GM19240 (cell line): ENCODE results near the gene AUTS2.

ENCODE experiments used
- DNase-seq: peaks from one replicate; pipeline ENCODE4 v3.0.0; 2011; ENCODE audit warnings: low spot score; ENCODE audit not compliant: insufficient read length

AUTS2 gene

DNA sequence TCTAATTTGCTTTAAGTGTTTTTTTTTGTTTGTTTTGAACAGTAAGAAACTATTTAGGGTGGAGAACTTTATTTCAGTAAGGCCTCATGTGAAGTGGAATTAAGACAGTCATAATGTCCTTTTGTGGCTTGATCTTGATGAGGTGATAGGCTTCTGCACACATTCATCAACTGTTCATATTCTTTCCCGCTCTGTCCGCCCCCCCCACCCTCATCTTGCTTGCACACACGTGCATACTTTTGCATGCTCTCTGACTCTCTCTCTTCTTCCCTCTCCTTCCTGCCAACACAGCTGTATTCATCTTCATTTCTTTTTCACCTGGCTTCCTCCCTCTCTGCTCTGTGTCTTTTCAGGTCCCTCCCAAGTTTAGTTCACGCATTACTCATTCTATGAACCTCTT is 429.6 kb downstream of the AUTS2 start:
- no peak for DNase-seq

DNA sequence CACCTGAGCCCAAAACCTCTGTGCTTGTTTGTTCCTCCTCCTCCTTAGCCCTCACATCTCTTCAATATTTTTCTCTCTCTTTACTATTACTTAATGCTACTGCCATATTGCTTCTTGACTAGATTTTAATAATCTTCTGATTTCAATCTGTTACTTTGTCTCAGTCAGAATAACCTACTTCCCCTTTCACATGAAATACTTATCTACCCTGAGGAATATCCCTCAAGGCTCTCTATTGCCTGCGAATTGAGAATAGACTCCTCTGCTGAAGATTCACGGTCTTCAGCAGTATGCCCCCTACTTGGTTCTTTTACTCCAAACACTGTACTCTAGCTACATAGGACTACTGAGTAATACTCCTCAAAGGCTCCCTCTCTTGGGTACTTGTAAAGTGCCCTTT is 430.3 kb downstream of the AUTS2 start:
- no peak for DNase-seq

DNA sequence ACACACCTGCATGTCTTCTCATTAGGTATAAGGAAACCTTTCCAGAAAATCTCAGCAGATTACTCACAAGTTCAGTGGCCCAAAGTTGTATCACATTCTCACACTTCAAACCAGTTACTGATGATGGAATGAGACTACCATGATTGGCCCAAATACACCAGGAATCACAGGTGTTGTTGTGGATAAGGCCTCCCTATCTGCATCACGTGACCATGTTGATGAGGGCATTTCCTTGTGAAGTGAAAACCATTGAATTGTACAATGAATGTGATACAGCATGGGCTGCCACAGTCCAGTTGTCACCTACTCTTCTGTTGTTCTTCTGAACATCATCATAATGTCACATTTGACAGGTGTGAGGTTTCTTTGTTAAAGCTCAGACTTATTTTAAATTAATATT is 431.7 kb downstream of the AUTS2 start:
- no peak for DNase-seq

DNA sequence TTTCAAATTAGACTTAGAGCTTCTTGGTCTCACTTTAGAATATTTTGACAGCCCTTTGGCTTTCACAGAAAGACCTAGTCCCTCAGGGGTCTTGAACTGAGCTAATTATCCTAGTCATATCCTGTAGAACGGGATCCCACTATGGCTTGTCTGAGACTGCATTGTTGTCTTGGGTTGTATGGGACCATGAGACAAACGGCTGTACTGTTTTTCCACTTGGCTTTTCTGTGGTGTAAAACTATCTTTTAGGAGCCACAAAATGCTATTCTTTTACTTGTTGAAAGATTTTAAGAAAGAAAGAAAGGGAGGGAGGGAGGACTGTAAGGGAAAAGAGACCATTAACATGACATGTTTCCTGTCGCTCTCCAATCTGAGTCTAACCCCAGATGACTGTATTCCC is 432.5 kb downstream of the AUTS2 start:
- DNase-seq: no peak

DNA sequence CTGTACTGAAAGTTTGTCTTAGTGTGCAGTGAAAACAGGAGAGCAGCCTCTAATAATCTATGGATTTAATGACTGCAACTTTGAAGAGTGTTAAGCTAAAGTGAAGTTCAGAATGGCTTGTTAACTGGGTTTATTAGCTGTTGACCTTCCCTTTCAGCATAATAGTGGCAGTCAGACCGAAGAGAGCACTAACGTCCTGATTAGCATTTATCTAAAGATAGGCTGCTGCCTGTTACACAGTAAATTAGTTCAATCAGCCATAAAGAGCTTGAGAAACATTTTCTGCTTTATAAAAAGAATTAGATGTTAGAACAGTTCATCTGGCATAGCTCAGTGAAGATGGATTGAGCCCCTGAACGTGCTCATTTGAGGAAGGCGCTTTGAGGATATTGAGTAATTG is 433.0 kb downstream of the AUTS2 start:
- no peak for DNase-seq

DNA sequence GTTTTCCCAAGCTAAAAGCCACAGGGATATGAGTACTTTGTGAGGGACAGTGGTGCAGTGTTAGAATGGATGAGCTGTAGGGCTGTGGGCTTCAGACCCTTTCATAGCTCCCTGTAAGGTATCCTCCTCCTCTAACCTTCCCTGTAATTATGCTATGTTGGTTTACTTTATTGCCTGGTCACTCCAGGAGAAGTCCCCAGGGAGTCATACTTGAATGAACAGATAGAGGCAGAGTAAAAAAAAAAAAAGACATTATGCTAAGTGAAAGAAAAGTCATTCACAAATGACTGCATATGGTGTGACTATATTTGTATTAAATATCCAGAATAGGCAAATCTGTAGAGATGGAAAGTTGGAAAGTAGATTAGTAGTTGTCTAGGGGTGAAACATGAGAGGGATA is 434.4 kb downstream of the AUTS2 start:
- DNase-seq: no peak

DNA sequence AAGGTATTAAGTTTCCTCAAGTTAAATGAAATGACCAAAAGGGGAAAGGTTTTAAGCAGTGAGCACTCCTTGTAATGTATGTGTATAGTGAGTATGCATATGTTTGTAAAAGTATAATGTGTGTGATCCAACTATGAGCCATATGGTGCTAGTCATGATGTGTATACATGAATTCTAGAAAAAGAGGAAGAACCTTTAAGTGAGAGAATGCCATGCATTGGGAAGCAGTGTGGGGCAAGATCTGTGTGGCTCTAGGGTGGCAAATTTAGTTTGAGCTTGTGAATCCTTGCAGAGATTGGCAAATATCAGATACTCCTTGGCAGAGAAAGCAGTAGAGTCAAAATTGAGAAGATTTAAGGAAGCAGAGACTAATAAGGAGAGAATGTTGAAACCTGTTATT is 435.0 kb downstream of the AUTS2 start:
- DNase-seq: no peak

DNA sequence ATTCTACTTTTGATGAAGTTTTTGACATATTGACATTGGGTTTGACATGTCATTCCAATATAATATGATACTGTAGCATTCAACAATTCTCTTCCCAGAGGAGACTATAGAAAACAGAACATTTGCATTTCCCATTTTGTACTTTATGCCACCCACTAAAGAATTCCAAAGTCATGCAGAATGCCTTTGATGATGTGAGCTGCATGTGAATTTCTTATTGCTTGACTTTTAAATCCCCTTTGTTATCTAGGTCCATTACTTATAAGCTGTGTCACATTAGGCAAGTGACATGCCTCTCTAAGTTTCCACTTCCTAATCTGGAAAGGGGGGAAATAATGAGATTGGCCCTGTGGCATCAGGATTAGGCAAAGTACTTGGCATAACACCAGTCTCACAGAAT is 436.7 kb downstream of the AUTS2 start:
- no peak for DNase-seq

DNA sequence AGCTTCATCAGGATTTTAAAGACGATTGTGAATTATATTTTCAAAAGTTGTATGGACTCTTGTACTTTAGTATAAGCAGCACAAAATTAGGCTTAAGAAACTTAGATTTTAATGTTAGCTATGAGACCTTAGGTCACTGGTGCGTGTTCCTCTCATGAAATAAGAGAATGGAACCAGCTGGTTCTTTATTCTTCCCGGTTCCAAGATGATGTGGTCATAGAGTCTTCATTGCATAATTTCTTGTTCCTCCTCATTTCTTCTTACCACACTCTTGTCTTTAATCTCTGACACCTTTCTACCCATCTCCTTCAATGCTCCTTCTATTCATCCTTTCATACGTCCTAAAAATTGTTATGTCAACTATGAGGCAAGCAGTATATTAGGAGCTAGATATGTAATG is 437.2 kb downstream of the AUTS2 start:
- DNase-seq: no peak

DNA sequence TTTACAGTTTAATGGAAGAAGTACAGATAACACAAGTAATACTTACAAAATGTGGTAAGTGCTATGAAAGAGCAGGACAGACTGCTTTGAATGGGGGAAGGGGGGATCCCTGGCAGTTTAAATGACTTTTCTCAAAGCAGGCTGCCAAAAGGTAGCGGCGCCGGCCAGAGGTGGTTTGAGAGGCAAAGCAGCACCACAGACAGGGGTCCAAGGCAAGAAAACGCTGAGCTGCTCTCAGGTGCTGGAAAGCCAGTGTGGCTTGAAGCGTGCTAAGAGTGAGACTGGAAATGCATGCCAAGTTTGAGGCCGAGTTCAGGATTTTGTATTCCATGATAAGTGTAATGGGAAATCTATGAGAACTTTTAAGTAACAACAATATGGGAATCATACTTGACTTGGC is 437.7 kb downstream of the AUTS2 start:
- DNase-seq: no peak

DNA sequence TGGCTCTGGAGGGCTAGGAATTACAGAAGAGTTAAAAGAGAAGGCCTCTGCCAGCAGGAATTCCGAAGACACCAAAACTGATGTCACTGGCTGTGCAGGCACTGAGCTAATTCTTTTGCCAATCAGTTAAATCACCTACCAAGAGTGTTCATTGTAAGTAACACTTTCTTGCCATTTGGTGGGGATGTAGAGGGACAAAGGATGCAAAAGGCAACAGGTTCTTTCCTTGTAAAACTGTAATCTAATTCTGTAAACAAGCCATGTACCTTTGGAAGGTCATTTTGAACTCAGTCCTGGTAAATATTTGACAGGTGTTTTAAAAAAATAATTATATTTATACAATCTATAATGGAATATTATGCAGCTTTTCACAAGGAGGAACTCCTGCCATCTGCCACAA is 438.4 kb downstream of the AUTS2 start:
- DNase-seq: no peak

DNA sequence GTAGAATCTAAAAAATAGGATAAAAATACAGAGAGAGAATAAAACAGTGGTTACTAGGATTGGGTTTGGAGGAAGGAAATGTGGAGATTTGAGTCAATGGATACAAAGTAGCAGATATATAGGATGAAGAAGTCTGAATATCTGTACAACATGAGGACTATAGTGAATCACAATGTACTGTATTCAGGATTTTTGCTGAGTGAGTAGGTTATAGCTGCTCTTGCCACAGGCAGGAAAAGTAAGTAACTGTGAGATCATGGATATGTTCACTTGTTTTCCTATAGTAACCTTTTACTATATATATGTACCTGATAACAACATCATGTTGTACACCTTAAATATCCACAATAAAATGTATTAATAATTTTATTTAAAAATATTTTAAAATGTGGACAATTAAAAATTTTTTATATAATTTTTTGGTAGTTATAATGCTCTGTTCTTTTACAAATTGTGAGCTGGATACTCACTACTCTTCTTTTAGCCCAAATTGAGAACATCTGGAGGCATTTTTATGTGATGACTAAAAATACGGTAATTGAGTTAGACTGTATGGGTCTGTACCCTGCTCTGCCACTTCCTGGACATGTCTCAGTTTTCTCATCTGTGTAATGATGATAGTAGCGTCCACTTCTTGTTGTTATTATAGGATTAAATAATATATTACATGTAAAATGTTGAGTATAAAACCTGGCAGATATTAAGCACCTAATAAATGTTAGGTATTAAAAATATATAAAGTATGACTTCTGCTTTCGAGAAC is 439.1 kb downstream of the AUTS2 start:
- no peak for DNase-seq

DNA sequence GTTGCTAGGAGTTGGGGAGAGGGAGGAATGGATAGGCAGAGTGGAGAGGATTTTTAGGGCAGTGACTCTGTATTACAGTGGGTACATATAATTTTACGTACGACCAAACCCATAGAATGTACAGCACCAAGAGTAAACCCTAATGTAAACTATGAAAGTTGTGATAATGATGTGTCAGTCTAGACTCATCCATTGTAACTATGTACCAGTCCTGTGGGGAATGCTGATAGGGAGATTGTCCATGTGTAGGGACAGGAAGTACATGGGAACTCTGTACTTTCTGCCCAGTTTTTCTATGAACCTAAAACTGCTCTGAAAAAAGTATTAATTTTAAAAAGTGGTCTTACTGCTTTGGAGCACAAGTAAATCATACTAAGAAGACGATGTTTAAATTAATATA is 441.8 kb downstream of the AUTS2 start:
- DNase-seq: no peak

DNA sequence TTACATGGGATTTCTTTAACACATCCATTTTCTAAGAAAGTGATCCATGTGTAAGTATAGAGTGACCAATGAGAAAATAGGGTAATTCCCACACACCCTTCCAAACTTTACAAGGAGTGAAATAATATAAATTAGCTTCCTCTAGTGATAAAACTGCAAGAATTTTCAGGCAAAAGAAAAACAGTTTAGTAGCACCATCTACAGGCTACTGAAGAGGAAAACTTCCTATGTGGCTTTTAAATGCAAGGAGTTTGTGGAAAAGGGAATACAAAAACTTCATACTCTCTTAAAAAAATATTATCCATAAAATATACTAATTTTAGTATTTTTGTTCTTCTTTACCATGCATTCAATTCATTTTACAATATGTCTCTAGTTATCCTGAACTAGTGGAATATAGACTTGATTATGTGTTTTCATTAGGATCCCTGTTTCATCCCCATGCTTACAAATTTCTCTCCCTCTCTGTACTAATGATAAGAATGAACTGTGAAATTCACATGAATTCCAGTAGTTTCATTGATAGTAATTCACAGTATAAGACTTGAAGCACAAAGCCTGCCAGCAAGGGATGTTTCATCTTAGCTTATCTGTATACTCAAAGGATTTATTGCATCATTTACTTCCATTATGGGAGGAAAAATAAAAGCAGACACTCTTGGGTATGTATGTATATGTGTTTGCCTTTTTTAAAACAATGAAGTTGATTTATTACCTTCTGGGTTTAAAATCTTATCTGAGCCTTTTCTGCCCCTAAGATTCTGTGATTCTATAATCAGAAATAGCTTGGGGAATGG is 442.9 kb downstream of the AUTS2 start:
- DNase-seq: no peak

DNA sequence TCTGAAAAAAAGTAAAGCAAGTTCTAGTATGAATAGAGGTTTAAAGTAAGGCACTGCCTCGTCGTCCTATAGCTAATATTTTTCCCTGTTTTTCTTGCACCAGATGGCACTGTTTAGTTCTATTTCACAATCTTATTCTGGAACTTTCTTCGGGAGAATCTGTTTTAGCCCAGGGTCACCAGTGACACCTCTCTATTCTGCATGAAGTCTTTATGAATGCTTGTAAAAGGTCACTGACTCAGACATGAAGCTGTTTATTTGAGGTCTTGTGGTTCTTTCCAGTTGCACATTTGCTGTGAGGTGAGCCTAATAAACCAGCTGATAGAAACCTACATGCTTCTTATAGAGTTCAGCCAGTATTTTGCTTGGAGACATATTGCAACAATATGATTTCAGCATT is 444.3 kb downstream of the AUTS2 start:
- DNase-seq: no peak

DNA sequence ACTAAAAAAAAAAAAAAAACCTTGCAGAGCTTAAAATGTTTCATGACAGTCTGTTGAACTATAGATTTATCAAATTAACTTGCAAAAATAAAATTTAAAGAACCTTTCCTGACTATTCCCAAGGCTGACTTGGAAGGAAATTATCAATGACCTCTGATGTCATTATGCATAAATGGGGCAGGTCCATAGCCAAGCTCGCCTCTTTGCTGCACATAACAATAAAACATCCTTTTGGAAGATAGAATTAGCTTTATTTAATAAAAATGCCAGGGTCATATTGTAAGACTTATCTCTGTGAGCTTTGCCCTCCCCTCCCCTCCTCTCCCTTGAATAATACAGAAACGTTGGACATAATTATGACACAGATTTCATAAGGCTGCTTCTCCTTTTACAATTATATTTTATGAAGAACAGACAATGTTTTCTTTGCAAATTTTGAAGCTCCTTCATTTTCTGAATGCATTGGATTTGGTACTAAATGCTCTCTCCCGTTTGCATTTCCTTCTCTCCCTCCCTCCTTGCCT is 444.8 kb downstream of the AUTS2 start:
- DNase-seq: no peak

DNA sequence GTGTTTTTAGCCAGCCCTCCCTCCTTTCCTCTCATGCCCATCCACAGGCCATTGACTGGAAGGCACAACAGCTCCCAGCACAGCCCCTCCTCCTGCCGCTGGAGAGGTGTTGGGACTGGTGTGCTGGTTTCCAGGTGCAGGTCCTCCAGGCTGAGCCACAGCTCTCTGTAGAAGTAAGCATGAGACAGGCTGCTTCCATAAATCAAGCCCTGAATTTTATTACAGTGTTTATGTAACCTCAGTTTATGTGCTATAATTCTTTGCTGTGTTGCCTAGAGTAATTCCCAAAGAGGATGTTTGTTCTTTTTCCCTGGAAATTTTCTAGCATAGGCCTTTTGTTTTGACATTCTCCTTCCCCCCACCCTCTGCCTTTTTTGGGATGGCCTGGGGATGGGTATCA is 445.8 kb downstream of the AUTS2 start:
- no peak for DNase-seq

DNA sequence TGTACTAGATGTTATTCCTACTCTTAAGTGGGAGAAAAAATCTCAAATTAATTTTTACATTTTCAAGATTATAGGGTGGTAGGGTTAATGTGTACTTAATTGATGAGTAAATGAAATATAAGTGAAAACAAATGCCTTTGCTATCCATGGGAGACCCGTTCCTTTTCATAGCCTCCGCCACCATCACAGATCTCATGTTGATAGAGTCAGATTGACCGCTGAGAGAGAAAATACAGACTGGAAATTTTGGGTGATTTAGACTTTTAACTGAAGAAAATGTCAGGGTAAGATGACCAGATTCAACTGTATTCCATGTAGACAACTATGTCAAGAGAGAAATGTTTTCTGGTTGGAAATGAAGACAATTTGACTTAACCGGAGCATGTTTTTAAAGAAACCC is 446.2 kb downstream of the AUTS2 start:
- DNase-seq: no peak

DNA sequence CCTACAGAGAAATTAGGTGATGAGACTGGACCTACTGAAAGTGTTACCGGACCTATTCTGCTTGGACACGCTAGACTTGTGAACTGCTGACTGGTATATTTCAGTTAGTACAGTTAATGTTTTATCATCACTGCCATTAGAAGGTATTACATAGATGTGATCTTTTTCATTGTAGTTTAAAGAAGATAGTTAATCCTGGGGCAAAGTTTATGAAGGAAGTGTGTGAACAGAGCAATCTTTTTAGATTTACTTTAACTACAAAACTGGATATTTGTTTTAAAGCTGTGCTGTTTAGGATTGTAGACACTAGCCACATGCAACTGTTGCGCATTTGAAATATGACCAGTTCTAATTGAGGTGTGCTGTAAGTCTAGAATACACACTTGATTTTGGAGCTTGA is 446.7 kb downstream of the AUTS2 start:
- DNase-seq: no peak

DNA sequence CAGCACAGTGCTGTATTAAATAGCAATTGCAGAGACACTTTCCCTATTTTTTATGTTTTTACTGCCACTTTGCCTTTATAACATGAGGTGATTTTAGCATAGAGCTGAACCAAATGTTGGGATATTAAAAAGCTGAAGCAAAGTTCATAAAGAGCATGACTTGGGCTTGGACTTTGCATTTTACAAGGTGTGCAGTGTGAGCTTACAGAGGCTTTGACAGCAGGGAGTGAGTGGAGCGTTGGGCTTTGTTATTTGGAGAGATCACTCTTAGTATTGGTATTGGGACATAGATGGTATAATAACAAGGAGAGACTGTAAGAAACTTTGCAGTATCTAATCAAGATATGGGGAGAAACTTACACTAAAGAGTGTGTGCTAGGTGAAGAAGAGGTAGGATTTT is 449.1 kb downstream of the AUTS2 start:
- DNase-seq: no peak

DNA sequence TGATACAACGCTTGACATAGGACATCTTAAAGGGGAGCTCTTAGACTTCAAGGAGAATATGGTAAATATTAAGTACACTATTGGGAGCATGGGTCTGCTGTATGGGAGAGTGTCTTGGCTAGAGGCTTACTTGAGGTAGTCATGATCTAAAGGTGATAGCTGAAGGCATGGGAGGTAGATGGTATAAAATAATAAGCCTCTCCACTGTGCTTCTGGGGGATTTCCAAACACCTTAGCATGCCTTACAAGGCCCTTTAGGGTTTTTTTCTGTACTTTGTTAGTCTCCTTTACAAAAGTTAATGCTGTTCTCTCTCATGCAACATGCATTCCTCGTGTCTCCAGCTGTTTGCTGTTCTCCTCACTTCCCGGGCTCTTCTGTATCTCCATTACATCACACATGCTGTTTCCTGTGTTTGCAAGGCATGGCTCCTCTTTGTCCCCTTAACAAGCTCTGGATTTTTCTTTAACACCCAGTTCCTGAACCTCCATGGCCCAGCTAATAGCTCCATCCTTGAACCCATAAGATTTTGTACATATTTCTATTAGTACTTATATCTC is 449.7 kb downstream of the AUTS2 start:
- no peak for DNase-seq

DNA sequence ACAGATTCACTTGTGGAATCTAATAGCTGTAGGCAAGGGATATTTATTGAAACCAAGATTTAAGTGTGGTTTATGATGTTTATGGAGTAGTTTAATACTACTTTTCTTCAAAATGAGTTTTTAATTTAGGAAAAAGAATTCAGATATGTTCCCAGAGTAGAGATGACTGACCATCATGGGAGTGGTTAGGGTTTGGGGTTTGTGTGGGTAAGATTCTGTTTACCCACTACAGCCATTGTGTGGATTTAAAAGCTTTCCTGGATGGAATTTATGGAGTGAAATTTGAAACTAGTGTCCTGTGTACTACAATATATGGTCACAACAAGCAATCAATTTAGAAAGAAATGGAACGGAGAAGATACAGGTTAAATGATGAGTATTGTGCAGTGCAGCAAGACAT is 453.5 kb downstream of the AUTS2 start:
- DNase-seq: no peak

DNA sequence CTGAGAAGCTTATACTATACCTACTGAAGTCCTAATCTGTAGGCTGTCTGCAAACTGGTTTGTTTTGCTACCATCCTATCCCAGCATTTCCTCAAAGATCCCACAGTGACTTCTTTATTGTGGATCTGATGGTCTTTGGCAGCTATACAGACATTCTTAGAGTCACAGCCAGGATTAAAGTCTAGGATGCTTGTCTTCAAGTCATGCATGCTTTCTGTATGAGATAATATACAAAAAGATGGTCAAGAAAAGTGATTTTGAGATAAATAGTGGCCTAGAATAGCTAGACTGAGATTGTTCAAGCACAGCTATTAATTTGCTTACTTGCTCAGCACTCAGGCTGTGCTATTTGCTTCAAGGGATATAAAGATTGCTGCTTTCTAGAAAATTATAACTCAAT is 454.4 kb downstream of the AUTS2 start:
- no peak for DNase-seq
